Osteoblast (primary cell): ENCODE results near the gene TRIM43B. TPM values are rescaled to one million over a fixed set of nuclear protein-coding genes. Genes with fewer than 3 reads are reported as not detected.
"Not testable (repeated sequence)": the region's sequence is repeated elsewhere in the genome, so short reads cannot be mapped to it uniquely, and the experiment has no call there.

Experiments
- DNase-seq: peaks from one replicate; pipeline ENCODE4 v3.0.0; 2011; ENCODE audit warnings: low spot score, mixed read lengths; ENCODE audit not compliant: insufficient read length; ENCODE audit errors: missing footprints
- H2AFZ ChIP-seq: 2 replicates; pipeline ENCODE4 v1.6.0; 2011; ENCODE audit warnings: mild to moderate bottlenecking, low read length
- H3K27ac ChIP-seq: 2 replicates; pipeline ENCODE4 v1.5.1; 2011; ENCODE audit warnings: mild to moderate bottlenecking, low read depth, low read length, moderate library complexity
- H3K27me3 ChIP-seq: 2 replicates; pipeline ENCODE4 v1.6.0; 2012; ENCODE audit warnings: mild to moderate bottlenecking, control low read depth, inconsistent platforms, low read length, moderate library complexity; ENCODE audit not compliant: insufficient read depth
- H3K36me3 ChIP-seq: 2 replicates; pipeline ENCODE4 v1.5.1; 2011; ENCODE audit warnings: mild to moderate bottlenecking, low read length, control low read depth, moderate library complexity; ENCODE audit not compliant: insufficient read depth
- H3K4me1 ChIP-seq: 2 replicates; pipeline ENCODE4 v1.5.1; 2011; ENCODE audit warnings: mild to moderate bottlenecking, low read length, control low read depth, moderate library complexity; ENCODE audit not compliant: insufficient read depth
- H3K4me2 ChIP-seq: 2 replicates; pipeline ENCODE4 v1.6.0; 2011; ENCODE audit warnings: mild to moderate bottlenecking, low read length; ENCODE audit not compliant: insufficient read depth
- H3K4me3 ChIP-seq: fragments of 200-600 bp; sonication (generic); 3 replicates; pipeline ENCODE4 v1.5.1; 2012; ENCODE audit warnings: mild to moderate bottlenecking, low read length, inconsistent platforms; ENCODE audit not compliant: insufficient read depth
- H3K79me2 ChIP-seq: 2 replicates; pipeline ENCODE4 v1.6.0; 2012; ENCODE audit warnings: mild to moderate bottlenecking, low read length, control low read depth, inconsistent platforms; ENCODE audit not compliant: insufficient read depth
- H3K9me3 ChIP-seq: 2 replicates; pipeline ENCODE4 v1.5.1; 2011; ENCODE audit warnings: low read depth, low read length, control low read depth
- H4K20me1 ChIP-seq: 2 replicates; pipeline ENCODE4 v1.6.0; 2012; ENCODE audit warnings: mild to moderate bottlenecking, low read length, control low read depth; ENCODE audit not compliant: insufficient read depth
- total RNA-seq: library from RNA; depleted of rRNA; stranded (reverse); fragments of >200 nt; gene quantifications from 2 replicates; pipeline ENCODE4 v1.2.3, GENCODE V29; 2012
- TF ChIP-seq, protein P1 (sequence below): IDR thresholded peaks from 2 replicates; pipeline ENCODE4 v1.5.1; 2011; ENCODE audit warnings: mild to moderate bottlenecking, low read depth, low read length, moderate library complexity; ENCODE audit errors: extremely low read depth

The TRIM43B gene
- total RNA-seq, 1 donor, result 0.36 TPM

DNA sequence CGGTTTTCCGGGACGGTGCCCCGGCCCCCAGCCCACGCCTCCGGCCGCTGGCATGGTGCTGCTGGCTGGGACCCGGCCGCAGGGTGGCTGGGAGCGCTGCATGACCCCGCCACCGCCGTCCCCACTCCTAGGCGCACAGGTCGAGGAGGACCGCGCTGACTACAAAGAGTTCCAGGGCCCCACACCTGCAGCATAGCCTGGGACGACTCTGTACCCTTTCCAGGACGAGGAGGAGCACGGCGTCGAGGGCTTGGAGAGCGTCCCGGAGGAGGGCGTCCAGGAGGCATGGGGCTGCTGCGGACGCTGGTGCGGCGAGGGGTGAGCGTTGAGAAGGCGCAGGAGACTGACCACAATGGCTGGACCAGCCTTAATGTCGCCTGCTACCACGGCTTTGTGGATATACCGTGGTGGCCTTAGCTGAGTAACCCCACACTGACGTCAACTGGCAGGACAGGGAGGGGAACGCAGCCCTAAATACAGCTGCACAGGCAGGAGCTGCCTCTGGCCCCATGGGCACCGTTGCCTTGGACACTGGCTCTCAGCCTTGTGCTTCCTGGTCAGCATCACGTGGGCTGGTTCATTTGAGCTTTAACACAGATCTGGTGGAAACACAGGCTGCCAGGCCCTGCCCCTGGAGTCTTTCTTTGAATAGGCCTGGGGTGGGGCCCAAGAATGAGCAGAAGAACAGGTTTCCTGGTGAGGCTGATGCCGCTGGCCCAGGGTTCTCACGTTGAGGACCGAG, 40.9 kb upstream of the TRIM43B start:
- Histone ChIP-seq H4K20me1 (no peaks in the 10 kb centered on the region), H2AFZ (peak overlapping the region; percentile 88), H3K27ac (no peak overlapping the region), H3K36me3 (no peaks in the 10 kb centered on the region), H3K4me2 (peak overlapping the region; percentile 86), H3K4me3 (peak overlapping the region; percentile 83), H3K27me3 (peaks cover 3% of the 10 kb centered on the region), H3K4me1 (peaks cover 3% of the 10 kb centered on the region), H3K9me3 (no peaks in the 10 kb centered on the region), H3K79me2 (peaks cover 3% of the 10 kb centered on the region)
- peak; percentile 66 for DNase-seq
- TF ChIP-seq, protein P1, sequence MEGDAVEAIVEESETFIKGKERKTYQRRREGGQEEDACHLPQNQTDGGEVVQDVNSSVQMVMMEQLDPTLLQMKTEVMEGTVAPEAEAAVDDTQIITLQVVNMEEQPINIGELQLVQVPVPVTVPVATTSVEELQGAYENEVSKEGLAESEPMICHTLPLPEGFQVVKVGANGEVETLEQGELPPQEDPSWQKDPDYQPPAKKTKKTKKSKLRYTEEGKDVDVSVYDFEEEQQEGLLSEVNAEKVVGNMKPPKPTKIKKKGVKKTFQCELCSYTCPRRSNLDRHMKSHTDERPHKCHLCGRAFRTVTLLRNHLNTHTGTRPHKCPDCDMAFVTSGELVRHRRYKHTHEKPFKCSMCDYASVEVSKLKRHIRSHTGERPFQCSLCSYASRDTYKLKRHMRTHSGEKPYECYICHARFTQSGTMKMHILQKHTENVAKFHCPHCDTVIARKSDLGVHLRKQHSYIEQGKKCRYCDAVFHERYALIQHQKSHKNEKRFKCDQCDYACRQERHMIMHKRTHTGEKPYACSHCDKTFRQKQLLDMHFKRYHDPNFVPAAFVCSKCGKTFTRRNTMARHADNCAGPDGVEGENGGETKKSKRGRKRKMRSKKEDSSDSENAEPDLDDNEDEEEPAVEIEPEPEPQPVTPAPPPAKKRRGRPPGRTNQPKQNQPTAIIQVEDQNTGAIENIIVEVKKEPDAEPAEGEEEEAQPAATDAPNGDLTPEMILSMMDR, result no peak

DNA sequence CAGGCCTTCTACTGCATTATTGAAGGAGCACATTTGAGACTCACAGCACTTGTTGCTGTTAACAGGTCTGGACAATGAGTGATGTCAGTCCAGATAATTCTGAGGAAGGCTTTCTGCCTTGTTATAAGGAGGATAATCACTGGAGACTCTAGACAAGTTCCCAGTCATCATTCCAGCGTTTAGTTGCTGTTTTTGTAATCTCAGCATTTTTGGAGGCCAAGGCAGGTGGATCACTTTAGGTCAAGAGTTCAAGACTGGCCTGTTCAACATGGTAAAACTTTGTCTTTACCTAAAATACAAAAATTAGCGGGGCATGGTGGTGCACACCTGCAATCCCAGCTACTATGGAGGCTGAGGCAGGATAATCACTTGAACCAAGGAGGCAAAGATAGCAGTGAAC, 39.6 kb upstream of the TRIM43B start:
- TF ChIP-seq, protein P1, result no peak

DNA sequence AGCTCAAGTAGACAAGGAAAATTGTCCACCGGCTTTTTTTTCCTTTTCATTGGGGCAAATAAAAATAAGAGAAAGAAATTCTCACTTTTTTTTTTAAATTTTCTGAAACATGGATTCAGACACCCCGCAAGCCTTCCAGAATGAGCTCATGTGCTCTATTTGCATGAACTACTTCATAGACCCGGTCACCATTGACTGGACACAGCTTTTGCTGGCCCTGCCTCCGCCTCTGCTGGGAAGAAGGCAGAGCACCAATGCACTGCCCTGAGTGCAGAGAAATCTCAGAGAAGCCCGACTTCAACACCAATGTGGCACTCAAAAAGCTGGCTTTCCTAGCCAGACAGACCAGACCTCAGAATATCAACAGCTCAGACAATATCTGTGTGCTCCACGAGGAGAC, 30.2 kb upstream of the TRIM43B start:
- TF ChIP-seq, protein P1, result no peak

More for the DNA sequence above, 39.6 kb upstream of the TRIM43B start:
- Histone ChIP-seq H2AFZ (no peak overlapping the region), H3K4me2 (no peak overlapping the region), H3K27ac (no peak overlapping the region), H3K36me3 (no peaks in the 10 kb centered on the region), H3K4me1 (peaks cover 3% of the 10 kb centered on the region), H3K4me3 (no peak overlapping the region), H3K9me3 (no peaks in the 10 kb centered on the region), H4K20me1 (no peaks in the 10 kb centered on the region), H3K79me2 (peaks cover 3% of the 10 kb centered on the region), H3K27me3 (peaks cover 9% of the 10 kb centered on the region)
- DNase-seq, result no peak

DNA sequence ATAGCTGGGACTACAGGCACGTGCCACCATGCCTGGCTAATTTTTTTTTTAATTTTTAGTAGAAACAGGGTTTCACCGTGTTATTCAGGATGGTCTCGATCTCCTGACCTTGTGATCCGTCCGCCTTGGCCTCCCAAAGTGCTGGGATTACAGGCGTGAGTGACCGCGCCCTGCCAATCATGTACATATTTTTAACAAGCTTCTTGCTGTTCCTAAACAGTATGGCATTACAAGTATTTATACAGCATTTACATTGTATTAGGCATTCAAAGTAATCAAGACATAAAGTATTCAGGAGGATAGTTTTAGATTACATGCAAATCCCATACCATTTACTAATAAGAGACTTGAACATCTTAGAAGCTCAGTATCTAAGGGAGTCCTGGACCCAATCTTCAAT, 29.7 kb upstream of the TRIM43B start:
- H3K79me2 ChIP-seq, H3K4me2 ChIP-seq, H4K20me1 ChIP-seq, H3K4me1 ChIP-seq, H2AFZ ChIP-seq, H3K36me3 ChIP-seq, H3K4me3 ChIP-seq, H3K9me3 ChIP-seq, DNase-seq, H3K27ac ChIP-seq: not testable (repeated sequence)
- H3K27me3 ChIP-seq, result peaks cover 15% of the 10 kb centered on the region

More for the DNA sequence above, 30.2 kb upstream of the TRIM43B start:
- no peak overlapping the region for H3K27ac ChIP-seq
- H3K79me2 ChIP-seq, result no peaks in the 10 kb centered on the region
- H3K4me3 ChIP-seq, result no peak overlapping the region
- no peak overlapping the region for H3K4me2 ChIP-seq
- H4K20me1 ChIP-seq, result no peaks in the 10 kb centered on the region
- DNase-seq, result no peak
- H2AFZ ChIP-seq, result no peak overlapping the region
- H3K36me3 ChIP-seq, result no peaks in the 10 kb centered on the region
- H3K4me1 ChIP-seq, result no peaks in the 10 kb centered on the region
- peaks cover 18% of the 10 kb centered on the region for H3K27me3 ChIP-seq
- H3K9me3 ChIP-seq, result no peaks in the 10 kb centered on the region
